Keratinocyte (primary cell): ENCODE data around the gene KRTAP22-2. TPM values are rescaled to one million over a fixed set of nuclear protein-coding genes. Genes with fewer than 3 reads are reported as not detected.

Source experiments
- DNase-seq: peaks from one replicate; pipeline ENCODE4 v3.0.0-alpha.2; 2011; ENCODE audit warnings: low read depth, missing footprints, low spot score
- FAIRE-seq: peaks from 2 replicates; lab custom pipeline; 2011; peaks lifted over from hg19 to GRCh38; lab: Jason Lieb, UNC
- H2AFZ ChIP-seq: 2 replicates; pipeline ENCODE4 v1.6.0; 2012; ENCODE audit warnings: low read length, control low read depth, inconsistent platforms; ENCODE audit not compliant: control insufficient read depth
- H3K27ac ChIP-seq: 2 replicates; pipeline ENCODE4 v1.5.1; 2011; ENCODE audit warnings: low read length; ENCODE audit not compliant: control insufficient read depth, insufficient read depth
- H3K27me3 ChIP-seq: 3 replicates; pipeline ENCODE4 v1.6.0; 2011; ENCODE audit warnings: low read length; ENCODE audit not compliant: control insufficient read depth, insufficient read depth; ENCODE audit errors: extremely low read depth
- H3K36me3 ChIP-seq, 2 experiments: 2 replicates in 1 of 2; 3 replicates in 1 of 2; pipeline ENCODE4 v1.5.1; 2011; ENCODE audit warnings: low read length in 2 of 2, mild to moderate bottlenecking in 1 of 2; ENCODE audit not compliant: control insufficient read depth in 2 of 2, insufficient read depth in 2 of 2; ENCODE audit errors: extremely low read depth in 1 of 2
- H3K4me1 ChIP-seq: 3 replicates; pipeline ENCODE4 v1.5.1; 2011; ENCODE audit warnings: low read length; ENCODE audit not compliant: control insufficient read depth, insufficient read depth; ENCODE audit errors: extremely low read depth
- H3K4me2 ChIP-seq: 3 replicates; pipeline ENCODE4 v1.6.0; 2011; ENCODE audit warnings: low read depth, low read length; ENCODE audit not compliant: control insufficient read depth, insufficient read depth; ENCODE audit errors: extremely low read depth
- H3K4me3 ChIP-seq, 3 experiments: fragments of 200-600 bp in 1 of 3; sonication (generic) in 1 of 3; 2 replicates in 2 of 3; 3 replicates in 1 of 3; pipeline ENCODE4 v1.5.1; 2011 to 2016; ENCODE audit warnings: low read length in 3 of 3, mild to moderate bottlenecking in 3 of 3, control low read depth in 2 of 3, inconsistent platforms in 1 of 3, low read depth in 1 of 3, mixed read lengths in 1 of 3, mixed run types in 1 of 3, moderate library complexity in 1 of 3; ENCODE audit not compliant: control insufficient read depth in 2 of 3, insufficient read depth in 2 of 3; ENCODE audit errors: extremely low read depth in 1 of 3
- H3K79me2 ChIP-seq: 2 replicates; pipeline ENCODE4 v1.6.0; 2012; ENCODE audit warnings: low read length; ENCODE audit not compliant: control insufficient read depth, insufficient read depth
- H3K9ac ChIP-seq: 3 replicates; pipeline ENCODE4 v1.6.0; 2011; ENCODE audit warnings: low read length; ENCODE audit not compliant: control insufficient read depth, insufficient read depth; ENCODE audit errors: extremely low read depth
- H3K9me1 ChIP-seq: 3 replicates; pipeline ENCODE4 v1.6.0; 2011; ENCODE audit warnings: low read length; ENCODE audit not compliant: control insufficient read depth, insufficient read depth; ENCODE audit errors: extremely low read depth
- H3K9me3 ChIP-seq: 2 replicates; pipeline ENCODE4 v1.5.1; 2012; ENCODE audit warnings: low read depth, low read length; ENCODE audit not compliant: control insufficient read depth
- H4K20me1 ChIP-seq: 3 replicates; pipeline ENCODE4 v1.6.0; 2011; ENCODE audit warnings: low read length; ENCODE audit not compliant: control insufficient read depth, insufficient read depth; ENCODE audit errors: extremely low read depth
- EZH2 ChIP-seq: IDR thresholded peaks from one replicate; pipeline ENCODE4 v1.6.1; 2012; ENCODE audit warnings: inconsistent platforms, mild to moderate bottlenecking, low read length, moderate library complexity
- dilution Hi-C: fragments of 300-500 bp; cut with MboI; formaldehyde crosslinking; loops from one replicate; pipeline ENCODE4 v1.7.0; 2020; ENCODE audit warnings: low sequenced_read_pairs; ENCODE audit not compliant: extremely low pct_ligation_motif_present
- polyA plus RNA-seq, 5 experiments: library from polyadenylated mRNA; depleted of rRNA in 3 of 5; stranded (reverse) in 3 of 5; stranded (forward) in 1 of 5; unstranded in 1 of 5; fragments of >200 nt; gene quantifications; 1 replicate in 1 of 5; 2 replicates in 3 of 5; 3 replicates in 1 of 5; pipeline versions ENCODE4 v1.2.1 to v1.2.3, GENCODE V29; 2011 to 2012; ENCODE audit warnings: missing spikeins in 2 of 5, low read depth in 1 of 5, low replicate concordance in 1 of 5
- TF ChIP-seq, protein P1 (sequence below), 3 experiments: IDR thresholded peaks in 1 of 3; conservative IDR thresholded peaks in 1 of 3; optimal IDR thresholded peaks in 1 of 3; 2 replicates in 2 of 3; 3 replicates in 1 of 3; pipeline versions ENCODE3 to v1.5.1; 2011; ENCODE audit warnings: low read length in 3 of 3, mild to moderate bottlenecking in 3 of 3, moderate library complexity in 2 of 3, control low read depth in 1 of 3, inconsistent platforms in 1 of 3; ENCODE audit not compliant: insufficient read depth in 2 of 3; ENCODE audit errors: extremely low read depth in 1 of 3

KRTAP22-2 gene
- polyA plus RNA-seq, 1 donor (not counting 4 experiments of a cell fraction or from before 2014, with no cell fraction given): not detected

DNA sequence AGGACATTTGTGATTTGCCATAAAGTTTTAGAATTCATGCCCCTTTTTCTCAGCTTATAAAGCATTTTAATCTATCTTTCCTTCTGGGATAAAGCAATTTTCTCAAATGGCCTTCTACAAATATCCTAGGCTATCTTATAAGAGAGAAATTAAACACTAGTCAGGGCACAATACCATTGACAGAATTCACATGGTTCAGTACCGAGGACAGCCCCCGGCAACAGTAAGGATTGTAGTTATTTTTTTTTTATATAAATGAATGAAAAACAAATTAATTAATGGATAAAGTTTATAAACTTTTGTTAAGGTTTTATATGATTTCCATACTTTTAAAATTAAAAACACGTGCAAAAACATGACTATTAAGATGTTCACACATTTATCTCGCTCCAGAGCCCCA lies 37.9 kb upstream of the KRTAP22-2 start:
- Histone ChIP-seq H2AFZ (no peak overlapping the region), H3K9me1 (no peaks in the 10 kb centered on the region), H3K9ac (no peak overlapping the region), H3K4me1 (no peaks in the 10 kb centered on the region), H3K79me2 (no peaks in the 10 kb centered on the region), H3K27ac (no peak overlapping the region), H3K27me3 (no peaks in the 10 kb centered on the region), H3K36me3 (no peaks in the 10 kb centered on the region), H3K9me3 (no peaks in the 10 kb centered on the region), H4K20me1 (no peaks in the 10 kb centered on the region), H3K4me2 (no peak overlapping the region), H3K4me3 (no peak overlapping the region)
- TF ChIP-seq, protein P1, sequence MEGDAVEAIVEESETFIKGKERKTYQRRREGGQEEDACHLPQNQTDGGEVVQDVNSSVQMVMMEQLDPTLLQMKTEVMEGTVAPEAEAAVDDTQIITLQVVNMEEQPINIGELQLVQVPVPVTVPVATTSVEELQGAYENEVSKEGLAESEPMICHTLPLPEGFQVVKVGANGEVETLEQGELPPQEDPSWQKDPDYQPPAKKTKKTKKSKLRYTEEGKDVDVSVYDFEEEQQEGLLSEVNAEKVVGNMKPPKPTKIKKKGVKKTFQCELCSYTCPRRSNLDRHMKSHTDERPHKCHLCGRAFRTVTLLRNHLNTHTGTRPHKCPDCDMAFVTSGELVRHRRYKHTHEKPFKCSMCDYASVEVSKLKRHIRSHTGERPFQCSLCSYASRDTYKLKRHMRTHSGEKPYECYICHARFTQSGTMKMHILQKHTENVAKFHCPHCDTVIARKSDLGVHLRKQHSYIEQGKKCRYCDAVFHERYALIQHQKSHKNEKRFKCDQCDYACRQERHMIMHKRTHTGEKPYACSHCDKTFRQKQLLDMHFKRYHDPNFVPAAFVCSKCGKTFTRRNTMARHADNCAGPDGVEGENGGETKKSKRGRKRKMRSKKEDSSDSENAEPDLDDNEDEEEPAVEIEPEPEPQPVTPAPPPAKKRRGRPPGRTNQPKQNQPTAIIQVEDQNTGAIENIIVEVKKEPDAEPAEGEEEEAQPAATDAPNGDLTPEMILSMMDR (optimal IDR thresholded peaks at IDR 0.05 in 1 of 3, IDR thresholded peaks at IDR 0.05 in 1 of 3, conservative IDR thresholded peaks at IDR 0.05 in 1 of 3; ENCODE audit: extremely low read depth in 1 of 3, insufficient read depth in 2 of 3, low read length in 3 of 3): no peak
- TF ChIP-seq EZH2: no peak
- FAIRE-seq (no peak), DNase-seq (no peak)
- dilution Hi-C loops: no loop called here

DNA sequence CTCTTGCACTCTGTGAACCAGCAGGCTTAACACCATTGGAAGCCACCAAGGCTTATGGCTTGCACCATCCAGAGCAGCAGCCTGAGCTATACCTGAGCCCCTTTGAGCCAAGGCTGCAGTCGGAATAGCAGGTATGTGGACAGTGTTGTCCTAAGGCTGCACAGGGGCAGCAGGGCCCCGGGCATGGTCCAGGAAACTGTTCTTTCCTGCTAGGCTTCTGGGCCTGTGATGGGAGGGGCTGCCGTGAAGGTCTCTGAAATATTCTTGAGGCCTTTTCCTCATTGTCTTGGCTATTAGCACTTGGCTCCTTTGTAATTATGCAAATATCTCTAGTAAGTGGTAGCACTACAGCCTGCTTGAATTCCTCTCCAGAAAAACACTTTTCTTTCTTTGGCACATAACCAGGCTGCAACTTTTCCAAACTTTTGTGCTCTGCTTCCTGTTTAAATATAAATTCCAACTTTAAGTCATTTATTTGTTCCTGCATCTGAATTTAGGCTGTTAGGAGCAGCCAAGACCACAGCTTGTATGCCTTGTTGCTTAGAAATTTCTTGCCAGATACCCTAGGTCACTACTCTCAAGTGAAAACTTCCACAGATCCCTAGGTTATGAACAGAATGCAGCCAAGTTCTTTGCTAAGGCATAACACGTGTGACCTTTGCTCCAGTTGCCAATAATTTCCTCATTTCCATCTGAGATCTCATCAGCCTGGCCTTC lies 35.4 kb upstream of the KRTAP22-2 start:
- no peak overlapping the region for H3K27ac ChIP-seq
- no peaks in the 10 kb centered on the region for H3K4me1 ChIP-seq
- no peaks in the 10 kb centered on the region for H3K9me3 ChIP-seq
- no peak overlapping the region for H2AFZ ChIP-seq
- no peaks in the 10 kb centered on the region for H3K27me3 ChIP-seq
- DNase-seq: no peak
- H3K4me2 ChIP-seq: no peak overlapping the region
- no peaks in the 10 kb centered on the region for H3K9me1 ChIP-seq
- dilution Hi-C loops: no loop called here
- no peak overlapping the region for H3K9ac ChIP-seq
- no peaks in the 10 kb centered on the region for H3K79me2 ChIP-seq
- H4K20me1 ChIP-seq: no peaks in the 10 kb centered on the region
- no peak for FAIRE-seq
- no peak overlapping the region for H3K4me3 ChIP-seq
- TF ChIP-seq EZH2: no peak
- TF ChIP-seq, protein P1 (optimal IDR thresholded peaks at IDR 0.05 in 1 of 3, IDR thresholded peaks at IDR 0.05 in 1 of 3, conservative IDR thresholded peaks at IDR 0.05 in 1 of 3; ENCODE audit: extremely low read depth in 1 of 3, insufficient read depth in 2 of 3, low read length in 3 of 3): no peak
- no peaks in the 10 kb centered on the region for H3K36me3 ChIP-seq
